T-helper 17 cell (primary cell): ENCODE results near the gene ECM1. TPM values are rescaled to one million over a fixed set of nuclear protein-coding genes. Genes with fewer than 3 reads are reported as not detected.

Source experiments
- ATAC-seq: fragments of 150-1000 bp; cut with Tn5 transposase; 2 replicates; pipeline ENCODE4 v1.10.0; 2021; ENCODE audit warnings: mild to moderate bottlenecking, moderate library complexity
- DNase-seq, 3 donors: peaks; one replicate each; pipeline versions ENCODE4 v3.0.0 to v3.0.0-alpha.2; 2020 to 2021
- H3K9me3 ChIP-seq: one replicate; pipeline ENCODE4 v1.7.0; 2013; ENCODE audit warnings: low read length, mild to moderate bottlenecking; ENCODE audit not compliant: control insufficient read depth, poor library complexity, severe bottlenecking
- H3K27ac Mint-ChIP-seq: one replicate; pipeline ENCODE4 v1.8.0; 2022; ENCODE audit warnings: mild to moderate bottlenecking, moderate library complexity, mixed read lengths
- H3K27me3 Mint-ChIP-seq: one replicate; pipeline ENCODE4 v1.8.0; 2022; ENCODE audit warnings: mixed read lengths
- H3K36me3 Mint-ChIP-seq: one replicate; pipeline ENCODE4 v1.8.0; 2022; ENCODE audit warnings: low read depth, mixed read lengths
- H3K4me1 Mint-ChIP-seq: one replicate; pipeline ENCODE4 v1.8.0; 2022; ENCODE audit warnings: mild to moderate bottlenecking, mixed read lengths
- H3K4me3 Mint-ChIP-seq: one replicate; pipeline ENCODE4 v1.8.0; 2022; ENCODE audit warnings: mild to moderate bottlenecking, moderate library complexity, mixed read lengths
- total RNA-seq, 4 donors: library from RNA in 2 of 4; stranded (reverse) in 2 of 4; gene quantifications; one replicate each; pipeline ENCODE4 v1.2.3 and lab custom pipeline; 2022 to 2026

ECM1 gene
- total RNA-seq, 2 donors from 2014 or later = 0.25 to 0.70 TPM

GRCh38 chr1:150484861-150485260 is 23.0 kb upstream of the ECM1 start:
- DNase-seq (no peak), ATAC-seq (no peak)
- Mint-ChIP-seq H3K27me3 (no peaks in the 10 kb centered on the region), H3K27ac (peak overlapping the region; percentile 39), H3K4me1 (peaks cover 20% of the 10 kb centered on the region), H3K36me3 (peaks cover 2% of the 10 kb centered on the region), H3K4me3 (no peak overlapping the region)
- no peaks in the 10 kb centered on the region for H3K9me3 ChIP-seq

- ATAC-seq (peak; percentile 100), DNase-seq (peak; percentile 68 to 89 (median 82))
- Mint-ChIP-seq H3K4me1 (peaks cover 19% of the 10 kb centered on the region), H3K4me3 (peak within 1 kb of the TSS; percentile 96), H3K27ac (peak within 1 kb of the TSS; percentile 99), H3K36me3 (peaks cover 6% of the 10 kb centered on the region), H3K27me3 (no peaks in the 10 kb centered on the region)
- no peaks in the 10 kb centered on the region for H3K9me3 ChIP-seq
Observed at GRCh38 chr1:150486966-150487762, 20.7 kb upstream of the ECM1 start, which contains the start of gene TARS2. Gene TARS2 (plus strand): TSS chr1:150487419. CDS start chr1:150487451, 32 bp downstream.

GRCh38 chr1:150487763-150488115 is 20.2 kb upstream of the ECM1 start:
- H3K27me3 Mint-ChIP-seq = no peaks in the 10 kb centered on the region
- no peak for ATAC-seq
- peaks cover 6% of the 10 kb centered on the region for H3K36me3 Mint-ChIP-seq
- peak overlapping the region; percentile 99 for H3K27ac Mint-ChIP-seq
- DNase-seq = no peak
- H3K4me3 Mint-ChIP-seq = peak overlapping the region; percentile 96
- peaks cover 19% of the 10 kb centered on the region for H3K4me1 Mint-ChIP-seq
- H3K9me3 ChIP-seq = no peaks in the 10 kb centered on the region

GRCh38 chr1:150493175-150493574 is 14.7 kb upstream of the ECM1 start:
- peaks cover 12% of the 10 kb centered on the region for H3K36me3 Mint-ChIP-seq
- no peak overlapping the region for H3K4me3 Mint-ChIP-seq
- no peak overlapping the region for H3K27ac Mint-ChIP-seq
- ATAC-seq (no peak), DNase-seq (no peak)
- H3K4me1 Mint-ChIP-seq = peaks cover 5% of the 10 kb centered on the region
- H3K9me3 ChIP-seq = no peaks in the 10 kb centered on the region
- H3K27me3 Mint-ChIP-seq = no peaks in the 10 kb centered on the region

- no peaks in the 10 kb centered on the region for H3K27me3 Mint-ChIP-seq
- peaks cover 2% of the 10 kb centered on the region for H3K4me1 Mint-ChIP-seq
- no peak overlapping the region for H3K4me3 Mint-ChIP-seq
- H3K9me3 ChIP-seq = no peaks in the 10 kb centered on the region
- H3K27ac Mint-ChIP-seq = no peak overlapping the region
- peaks cover 10% of the 10 kb centered on the region for H3K36me3 Mint-ChIP-seq
- DNase-seq = no peak
- ATAC-seq = no peak
Observed at GRCh38 chr1:150498342-150498741, 9.6 kb upstream of the ECM1 start.

- Mint-ChIP-seq H3K36me3 (peaks cover 9% of the 10 kb centered on the region), H3K27me3 (no peaks in the 10 kb centered on the region), H3K4me3 (no peak overlapping the region), H3K27ac (peak overlapping the region; percentile 53), H3K4me1 (peaks cover 6% of the 10 kb centered on the region)
- ATAC-seq (no peak), DNase-seq (no peak)
- no peaks in the 10 kb centered on the region for H3K9me3 ChIP-seq
Observed at GRCh38 chr1:150505431-150505830, 2.5 kb upstream of the ECM1 start.

GRCh38 chr1:150508982-150509381 is 1.1 kb downstream of the ECM1 start:
- Mint-ChIP-seq H3K36me3 (peaks cover 7% of the 10 kb centered on the region), H3K27ac (no peak overlapping the region), H3K4me1 (peaks cover 4% of the 10 kb centered on the region), H3K4me3 (no peak overlapping the region), H3K27me3 (no peaks in the 10 kb centered on the region)
- no peaks in the 10 kb centered on the region for H3K9me3 ChIP-seq
- no peak for ATAC-seq
- no peak for DNase-seq

- no peak overlapping the region for H3K27ac Mint-ChIP-seq
- H3K36me3 Mint-ChIP-seq = peaks cover 2% of the 10 kb centered on the region
- H3K4me1 Mint-ChIP-seq = peaks cover 10% of the 10 kb centered on the region
Observed at GRCh38 chr1:150511551-150511950, 3.6 kb downstream of the ECM1 start.

GRCh38 chr1:150511985-150512660 is 4.2 kb downstream of the ECM1 start:
- no peaks in the 10 kb centered on the region for H3K27me3 Mint-ChIP-seq
- H3K4me3 Mint-ChIP-seq = no peak overlapping the region
- DNase-seq (no peak), ATAC-seq (no peak)
- peaks cover 11% of the 10 kb centered on the region for H3K4me1 Mint-ChIP-seq
- no peaks in the 10 kb centered on the region for H3K9me3 ChIP-seq
- no peak overlapping the region for H3K27ac Mint-ChIP-seq
- H3K36me3 Mint-ChIP-seq = peaks cover 2% of the 10 kb centered on the region

More at GRCh38 chr1:150511551-150511950, 3.6 kb downstream of the ECM1 start:
- Mint-ChIP-seq H3K4me3 (no peak overlapping the region), H3K27me3 (no peaks in the 10 kb centered on the region)
- no peaks in the 10 kb centered on the region for H3K9me3 ChIP-seq
- ATAC-seq (no peak), DNase-seq (no peak)

- H3K36me3 Mint-ChIP-seq = peaks cover 2% of the 10 kb centered on the region
- ATAC-seq = no peak
Observed at GRCh38 chr1:150512846-150513245, 4.9 kb downstream of the ECM1 start.

GRCh38 chr1:150513351-150513791 is 5.5 kb downstream of the ECM1 start:
- DNase-seq = no peak
- H3K36me3 Mint-ChIP-seq = peaks cover 2% of the 10 kb centered on the region
- peaks cover 11% of the 10 kb centered on the region for H3K4me1 Mint-ChIP-seq
- ATAC-seq = no peak
- H3K4me3 Mint-ChIP-seq = no peak overlapping the region
- no peak overlapping the region for H3K27ac Mint-ChIP-seq
- no peaks in the 10 kb centered on the region for H3K9me3 ChIP-seq
- no peaks in the 10 kb centered on the region for H3K27me3 Mint-ChIP-seq

More at GRCh38 chr1:150512846-150513245, 4.9 kb downstream of the ECM1 start:
- H3K27me3 Mint-ChIP-seq = no peaks in the 10 kb centered on the region
- DNase-seq = no peak
- no peak overlapping the region for H3K27ac Mint-ChIP-seq
- H3K4me3 Mint-ChIP-seq = no peak overlapping the region
- no peaks in the 10 kb centered on the region for H3K9me3 ChIP-seq
- peaks cover 11% of the 10 kb centered on the region for H3K4me1 Mint-ChIP-seq

- DNase-seq = no peak
- no peak for ATAC-seq
- H3K27ac Mint-ChIP-seq = no peak overlapping the region
Observed at GRCh38 chr1:150514260-150514659, 6.4 kb downstream of the ECM1 start.

GRCh38 chr1:150514913-150515327 is 7.0 kb downstream of the ECM1 start:
- peaks cover 2% of the 10 kb centered on the region for H3K36me3 Mint-ChIP-seq
- peak overlapping the region; percentile 93 for H3K4me3 Mint-ChIP-seq
- no peak for ATAC-seq
- H3K9me3 ChIP-seq = no peaks in the 10 kb centered on the region
- no peak overlapping the region for H3K27ac Mint-ChIP-seq
- DNase-seq = no peak
- H3K4me1 Mint-ChIP-seq = peaks cover 10% of the 10 kb centered on the region
- H3K27me3 Mint-ChIP-seq = no peaks in the 10 kb centered on the region

More at GRCh38 chr1:150514260-150514659, 6.4 kb downstream of the ECM1 start:
- peaks cover 11% of the 10 kb centered on the region for H3K4me1 Mint-ChIP-seq
- no peaks in the 10 kb centered on the region for H3K27me3 Mint-ChIP-seq
- H3K36me3 Mint-ChIP-seq = peaks cover 2% of the 10 kb centered on the region
- no peaks in the 10 kb centered on the region for H3K9me3 ChIP-seq
- peak overlapping the region; percentile 93 for H3K4me3 Mint-ChIP-seq
